ENCODE measurements around the gene TRIM59.

Gene TRIM59

GRCh38 chr3:160451602-160452001 is 2.0 kb upstream of the TRIM59 start:
- no peaks in the 10 kb centered on the region for H3K27me3 ChIP-seq (ENCODE audit: control insufficient read depth, insufficient read depth, low read length)
- H3K27ac ChIP-seq (ENCODE audit: low read depth, low read length): no peak overlapping the region

GRCh38 chr3:160450846-160451245 is 1.3 kb upstream of the TRIM59 start:
- Histone ChIP-seq H3K27ac (ENCODE audit: low read depth, low read length) (no peak overlapping the region), H3K36me3 (ENCODE audit: control insufficient read depth, insufficient read depth, low read length) (no peaks in the 10 kb centered on the region), H3K27me3 (ENCODE audit: control insufficient read depth, insufficient read depth, low read length) (no peaks in the 10 kb centered on the region), H3K4me1 (ENCODE audit: control insufficient read depth, insufficient read depth, low read length) (no peaks in the 10 kb centered on the region), H3K9ac (ENCODE audit: low read length) (no peak overlapping the region), H3K4me3 (ENCODE audit: low read length) (no peak overlapping the region)

More at GRCh38 chr3:160451602-160452001, 2.0 kb upstream of the TRIM59 start:
- Histone ChIP-seq H3K4me3 (ENCODE audit: low read length) (no peak overlapping the region), H3K9ac (ENCODE audit: low read length) (no peak overlapping the region), H3K36me3 (ENCODE audit: control insufficient read depth, insufficient read depth, low read length) (no peaks in the 10 kb centered on the region), H3K4me1 (ENCODE audit: control insufficient read depth, insufficient read depth, low read length) (no peaks in the 10 kb centered on the region)

DNA sequence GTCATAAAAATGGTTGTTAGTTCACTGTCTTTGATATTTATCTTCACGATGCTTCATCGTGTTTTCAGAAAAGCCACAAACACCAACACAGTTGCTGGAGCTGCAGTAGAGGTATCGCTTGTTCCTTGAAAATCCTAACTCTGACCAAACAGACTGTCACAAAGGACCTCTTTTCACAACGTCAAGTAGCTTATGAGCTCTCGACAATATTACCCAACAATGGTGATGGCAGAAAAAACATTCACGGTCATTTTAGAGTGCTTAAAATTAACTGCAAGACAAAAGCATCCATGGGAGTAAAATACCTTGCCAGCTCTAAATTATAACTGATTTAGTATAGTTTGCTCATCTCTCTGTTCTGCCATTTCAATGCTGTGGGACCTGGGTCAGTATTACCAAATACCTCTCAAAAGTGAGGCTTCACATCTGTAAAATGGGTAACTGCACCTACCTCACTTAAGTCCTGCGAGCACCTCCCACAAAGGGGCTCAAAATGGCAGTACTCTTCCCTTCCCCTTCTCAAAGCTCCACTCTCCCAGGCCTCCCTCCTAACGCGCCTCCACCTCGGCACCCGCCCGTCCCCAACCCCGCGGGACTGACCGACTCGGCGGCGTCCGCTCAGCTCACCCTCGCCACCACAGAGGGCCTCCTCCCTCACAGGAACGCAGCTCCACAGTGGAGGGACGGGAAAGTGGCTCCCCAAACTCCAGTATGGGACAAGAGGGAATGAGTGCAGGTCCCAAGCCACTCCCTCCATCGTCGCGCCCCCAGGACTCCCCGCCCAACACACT is 546 bp downstream of the TRIM59 start:
- Histone ChIP-seq H3K4me3 (ENCODE audit: low read length) (peak overlapping the region; percentile 89), H3K36me3 (ENCODE audit: control insufficient read depth, insufficient read depth, low read length) (no peaks in the 10 kb centered on the region), H3K27ac (ENCODE audit: low read depth, low read length) (peak overlapping the region; percentile 68), H3K4me1 (ENCODE audit: control insufficient read depth, insufficient read depth, low read length) (no peaks in the 10 kb centered on the region), H3K9ac (ENCODE audit: low read length) (no peak overlapping the region), H3K27me3 (ENCODE audit: control insufficient read depth, insufficient read depth, low read length) (no peaks in the 10 kb centered on the region)

DNA sequence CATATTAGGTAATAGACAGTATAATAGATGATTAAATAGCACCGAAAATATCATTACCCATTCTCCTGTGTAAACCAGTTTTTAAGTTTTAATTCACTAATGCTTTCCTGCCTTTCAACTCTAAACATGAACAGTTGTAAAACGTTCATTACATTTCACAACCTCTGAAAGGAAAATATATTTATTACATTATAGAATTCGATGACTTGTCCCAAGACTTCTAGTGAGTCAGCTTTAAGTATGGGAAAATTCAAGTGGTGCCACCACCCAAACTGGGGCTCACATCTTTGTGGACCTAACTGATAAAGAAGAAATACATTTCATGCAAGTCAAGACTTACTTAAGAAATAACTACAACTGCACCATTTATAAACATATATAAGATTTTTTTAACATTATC is 2.0 kb downstream of the TRIM59 start:
- Histone ChIP-seq H3K4me1 (ENCODE audit: control insufficient read depth, insufficient read depth, low read length) (no peaks in the 10 kb centered on the region), H3K27me3 (ENCODE audit: control insufficient read depth, insufficient read depth, low read length) (no peaks in the 10 kb centered on the region), H3K36me3 (ENCODE audit: control insufficient read depth, insufficient read depth, low read length) (no peaks in the 10 kb centered on the region), H3K9ac (ENCODE audit: low read length) (no peak overlapping the region), H3K4me3 (ENCODE audit: low read length) (no peak overlapping the region), H3K27ac (ENCODE audit: low read depth, low read length) (no peak overlapping the region)

DNA sequence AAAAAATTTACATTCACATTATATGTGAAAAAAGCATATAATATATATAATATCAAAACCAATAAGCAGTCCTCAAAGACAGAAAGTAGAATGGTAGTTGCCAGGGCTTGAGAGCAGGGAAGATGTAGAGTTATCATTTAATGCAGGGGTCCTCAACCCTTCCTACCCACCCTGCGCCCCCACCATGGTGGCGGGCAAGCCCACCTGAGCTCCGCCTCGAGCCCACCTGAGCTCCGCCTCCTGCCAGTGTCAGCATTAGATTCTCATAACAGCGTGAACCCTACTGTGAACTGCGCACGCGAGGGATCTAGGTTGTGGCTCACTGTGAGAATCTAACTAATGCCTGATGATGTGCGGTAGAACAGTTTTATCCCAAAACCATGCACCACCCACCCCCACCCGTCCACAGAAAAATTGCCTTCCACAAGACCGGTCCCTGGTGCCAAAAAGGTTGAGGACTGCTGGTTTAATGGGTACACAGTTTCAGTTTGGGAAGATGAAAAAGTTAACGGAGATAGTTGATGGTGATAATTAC is 3.0 kb downstream of the TRIM59 start:
- Histone ChIP-seq H3K27me3 (ENCODE audit: control insufficient read depth, insufficient read depth, low read length) (no peaks in the 10 kb centered on the region), H3K9ac (ENCODE audit: low read length) (no peak overlapping the region), H3K4me3 (ENCODE audit: low read length) (no peak overlapping the region), H3K36me3 (ENCODE audit: control insufficient read depth, insufficient read depth, low read length) (no peaks in the 10 kb centered on the region), H3K27ac (ENCODE audit: low read depth, low read length) (no peak overlapping the region), H3K4me1 (ENCODE audit: control insufficient read depth, insufficient read depth, low read length) (no peaks in the 10 kb centered on the region)

DNA sequence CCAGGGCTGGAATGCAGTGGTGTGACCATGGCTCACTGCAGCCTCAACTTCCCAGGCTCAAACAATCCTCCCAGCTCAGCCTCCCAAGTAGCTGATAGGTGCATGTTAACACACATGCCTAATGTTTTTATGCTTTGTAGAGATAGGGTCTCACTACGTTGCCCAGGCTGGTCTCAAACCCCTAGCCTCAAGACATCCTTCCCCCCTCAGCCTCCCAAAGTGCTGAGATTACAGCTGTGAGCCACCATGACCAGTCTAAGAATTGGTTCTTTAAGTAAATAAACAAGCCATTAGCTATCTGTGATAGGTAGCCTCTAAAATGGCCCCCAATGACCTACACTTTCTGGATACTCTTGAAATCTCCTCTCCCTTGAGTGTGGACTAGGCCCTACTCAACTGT is 3.7 kb downstream of the TRIM59 start:
- no peaks in the 10 kb centered on the region for H3K27me3 ChIP-seq (ENCODE audit: control insufficient read depth, insufficient read depth, low read length)
- H3K36me3 ChIP-seq (ENCODE audit: control insufficient read depth, insufficient read depth, low read length): no peaks in the 10 kb centered on the region
- no peaks in the 10 kb centered on the region for H3K4me1 ChIP-seq (ENCODE audit: control insufficient read depth, insufficient read depth, low read length)
- no peak overlapping the region for H3K9ac ChIP-seq (ENCODE audit: low read length)
- no peak overlapping the region for H3K27ac ChIP-seq (ENCODE audit: low read depth, low read length)
- no peak overlapping the region for H3K4me3 ChIP-seq (ENCODE audit: low read length)

DNA sequence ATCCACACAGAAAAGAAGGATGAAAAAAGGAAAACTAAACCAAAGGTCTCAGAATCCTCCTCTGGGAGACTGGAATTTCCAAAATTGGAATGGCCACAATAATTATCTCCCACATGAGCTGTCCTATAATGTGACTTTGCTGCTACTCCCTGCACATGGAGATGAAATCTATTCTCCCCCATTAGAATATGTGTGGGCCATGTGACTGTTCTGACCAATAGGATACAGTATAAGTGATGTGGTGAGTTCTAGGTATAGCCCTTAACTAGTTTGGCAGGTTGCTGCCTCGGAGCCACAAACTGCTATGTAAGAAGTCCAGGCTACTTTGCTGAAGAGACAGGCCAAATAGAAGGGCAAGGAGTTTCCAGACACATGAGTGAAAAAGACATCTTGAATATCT is 5.2 kb downstream of the TRIM59 start:
- Histone ChIP-seq H3K27me3 (ENCODE audit: control insufficient read depth, insufficient read depth, low read length) (no peaks in the 10 kb centered on the region), H3K9ac (ENCODE audit: low read length) (no peak overlapping the region), H3K27ac (ENCODE audit: low read depth, low read length) (no peak overlapping the region), H3K36me3 (ENCODE audit: control insufficient read depth, insufficient read depth, low read length) (no peaks in the 10 kb centered on the region), H3K4me1 (ENCODE audit: control insufficient read depth, insufficient read depth, low read length) (no peaks in the 10 kb centered on the region), H3K4me3 (ENCODE audit: low read length) (no peak overlapping the region)

DNA sequence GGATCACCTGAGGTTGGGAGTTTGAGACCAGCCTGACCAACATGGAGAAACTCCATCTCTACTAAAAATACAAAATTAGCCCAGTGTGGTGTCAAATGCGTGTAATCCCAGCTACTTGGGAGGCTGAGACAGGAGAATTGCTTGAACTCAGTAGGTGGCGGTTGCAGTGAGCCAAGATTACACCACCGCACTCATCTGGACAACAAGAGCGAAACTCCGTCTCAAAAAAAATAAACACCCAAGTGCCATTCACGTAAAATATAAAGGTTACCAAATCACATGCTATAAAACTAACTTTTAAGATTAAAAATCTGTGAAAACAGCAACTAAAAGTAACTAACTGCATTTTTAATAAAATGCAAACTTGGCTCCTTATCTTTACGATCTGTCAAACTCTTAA is 8.9 kb downstream of the TRIM59 start:
- H3K4me3 ChIP-seq (ENCODE audit: low read length): no peak overlapping the region

DNA sequence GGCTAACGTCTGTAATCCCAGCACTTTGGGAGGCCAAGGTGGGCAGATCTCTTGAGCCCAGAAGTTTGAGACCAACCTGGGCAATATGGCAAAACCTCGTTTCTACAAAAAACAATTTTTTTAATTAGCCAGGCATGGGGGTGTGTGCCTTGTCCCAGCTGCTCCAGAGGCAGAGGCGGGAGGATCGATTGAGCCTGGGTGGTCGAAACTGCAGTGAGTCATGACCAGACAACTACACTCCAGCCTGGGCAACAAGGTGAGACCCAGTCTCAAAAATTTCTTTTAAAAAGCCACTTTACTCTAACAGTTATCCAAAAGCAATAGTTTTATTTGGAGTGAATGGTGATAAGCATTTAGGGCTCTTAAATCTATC is 12.5 kb downstream of the TRIM59 start:
- no peak overlapping the region for H3K27ac ChIP-seq (ENCODE audit: low read depth, low read length)
- H3K4me1 ChIP-seq (ENCODE audit: control insufficient read depth, insufficient read depth, low read length): no peaks in the 10 kb centered on the region
- H3K36me3 ChIP-seq (ENCODE audit: control insufficient read depth, insufficient read depth, low read length): no peaks in the 10 kb centered on the region
- H3K4me3 ChIP-seq (ENCODE audit: low read length): no peak overlapping the region
- no peaks in the 10 kb centered on the region for H3K27me3 ChIP-seq (ENCODE audit: control insufficient read depth, insufficient read depth, low read length)
- H3K9ac ChIP-seq (ENCODE audit: low read length): no peak overlapping the region

More for the DNA sequence above, 8.9 kb downstream of the TRIM59 start:
- Histone ChIP-seq H3K27ac (ENCODE audit: low read depth, low read length) (no peak overlapping the region), H3K27me3 (ENCODE audit: control insufficient read depth, insufficient read depth, low read length) (no peaks in the 10 kb centered on the region), H3K36me3 (ENCODE audit: control insufficient read depth, insufficient read depth, low read length) (no peaks in the 10 kb centered on the region), H3K4me1 (ENCODE audit: control insufficient read depth, insufficient read depth, low read length) (no peaks in the 10 kb centered on the region), H3K9ac (ENCODE audit: low read length) (no peak overlapping the region)

DNA sequence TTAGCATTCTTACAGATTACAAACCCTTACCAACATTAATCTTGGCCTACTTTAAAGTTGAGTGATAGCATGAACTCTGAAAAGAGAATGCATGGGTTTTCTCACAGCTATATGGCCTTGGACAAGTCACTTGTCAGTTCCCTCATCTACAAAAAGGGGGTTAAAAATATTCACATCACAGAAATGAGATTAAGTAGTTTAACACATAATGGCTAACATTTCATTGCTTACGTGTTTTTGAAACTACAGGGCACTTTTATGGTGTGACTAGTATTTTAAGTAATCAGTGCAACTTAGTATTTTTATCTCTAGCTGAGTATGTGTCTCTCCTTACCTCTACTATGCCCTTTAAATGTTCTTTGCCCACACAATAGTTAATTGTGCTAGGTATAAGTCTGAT is 13.8 kb downstream of the TRIM59 start:
- H3K27ac ChIP-seq (ENCODE audit: low read depth, low read length): no peak overlapping the region
- H3K4me1 ChIP-seq (ENCODE audit: control insufficient read depth, insufficient read depth, low read length): no peaks in the 10 kb centered on the region
- no peak overlapping the region for H3K9ac ChIP-seq (ENCODE audit: low read length)
- H3K4me3 ChIP-seq (ENCODE audit: low read length): no peak overlapping the region
- H3K36me3 ChIP-seq (ENCODE audit: control insufficient read depth, insufficient read depth, low read length): no peaks in the 10 kb centered on the region
- H3K27me3 ChIP-seq (ENCODE audit: control insufficient read depth, insufficient read depth, low read length): no peaks in the 10 kb centered on the region

DNA sequence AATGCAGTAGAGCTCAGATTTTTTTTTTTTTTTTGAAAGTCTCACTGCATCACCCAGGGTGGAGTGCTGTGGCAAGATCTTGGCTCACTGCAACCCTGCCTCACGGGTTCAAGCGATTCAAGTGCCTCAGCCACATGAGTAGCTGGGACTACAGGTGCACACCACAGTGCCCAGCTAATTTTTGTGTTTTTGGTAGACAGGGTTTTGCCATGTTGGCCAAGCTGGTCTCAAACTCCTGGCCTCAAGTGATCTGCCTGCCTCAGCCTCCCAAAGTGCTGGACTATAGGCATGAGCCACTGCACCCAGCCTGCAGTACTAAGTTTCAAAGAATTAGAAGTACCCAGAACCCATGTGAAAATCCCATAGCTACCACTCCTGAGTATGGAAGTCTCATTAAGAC is 14.5 kb downstream of the TRIM59 start:
- Histone ChIP-seq H3K9ac (ENCODE audit: low read length) (no peak overlapping the region), H3K27me3 (ENCODE audit: control insufficient read depth, insufficient read depth, low read length) (no peaks in the 10 kb centered on the region), H3K36me3 (ENCODE audit: control insufficient read depth, insufficient read depth, low read length) (no peaks in the 10 kb centered on the region), H3K4me1 (ENCODE audit: control insufficient read depth, insufficient read depth, low read length) (no peaks in the 10 kb centered on the region), H3K4me3 (ENCODE audit: low read length) (no peak overlapping the region), H3K27ac (ENCODE audit: low read depth, low read length) (no peak overlapping the region)

DNA sequence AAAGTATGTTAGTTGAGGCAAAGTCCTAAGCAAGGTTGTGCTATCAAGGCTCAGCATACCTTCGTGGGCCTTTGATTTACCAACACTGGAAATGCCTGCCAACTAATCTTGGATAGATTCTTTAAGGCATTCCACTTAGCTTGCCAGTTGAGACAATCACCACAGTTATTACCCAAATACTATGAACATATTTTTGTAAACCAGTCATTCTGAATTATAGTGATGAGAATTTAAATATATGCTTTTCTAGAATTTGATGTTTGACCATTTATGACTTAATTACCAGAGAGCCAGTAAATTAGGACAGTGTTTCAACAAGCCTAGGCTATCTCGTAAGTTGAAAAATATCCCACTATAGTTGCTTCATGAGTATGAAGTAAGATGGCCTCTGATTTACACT is 15.5 kb downstream of the TRIM59 start:
- Histone ChIP-seq H3K4me1 (ENCODE audit: control insufficient read depth, insufficient read depth, low read length) (no peaks in the 10 kb centered on the region), H3K36me3 (ENCODE audit: control insufficient read depth, insufficient read depth, low read length) (no peaks in the 10 kb centered on the region), H3K4me3 (ENCODE audit: low read length) (no peak overlapping the region)

GRCh38 chr3:160427832-160428424 is 21.7 kb downstream of the TRIM59 start:
- no peak overlapping the region for H3K4me3 ChIP-seq (ENCODE audit: low read length)
- H3K4me1 ChIP-seq (ENCODE audit: control insufficient read depth, insufficient read depth, low read length): no peaks in the 10 kb centered on the region
- no peak overlapping the region for H3K27ac ChIP-seq (ENCODE audit: low read depth, low read length)
- peaks cover 13% of the 10 kb centered on the region for H3K36me3 ChIP-seq (ENCODE audit: control insufficient read depth, insufficient read depth, low read length)
- H3K9ac ChIP-seq (ENCODE audit: low read length): no peak overlapping the region
- no peaks in the 10 kb centered on the region for H3K27me3 ChIP-seq (ENCODE audit: control insufficient read depth, insufficient read depth, low read length)

More for the DNA sequence above, 15.5 kb downstream of the TRIM59 start:
- H3K27ac ChIP-seq (ENCODE audit: low read depth, low read length): no peak overlapping the region
- no peak overlapping the region for H3K9ac ChIP-seq (ENCODE audit: low read length)
- H3K27me3 ChIP-seq (ENCODE audit: control insufficient read depth, insufficient read depth, low read length): no peaks in the 10 kb centered on the region

Measured in rectal smooth muscle tissue (tissue), 1 donor.